Measurements from ENCODE around the gene KCNB1.

- TF ChIP-seq POLR2AphosphoS5 (IDR thresholded peaks at IDR 0.05) (no peak), POLR2A (IDR thresholded peaks at IDR 0.05) (no peak), CTCF (IDR thresholded peaks at IDR 0.05) (no peak)
These were observed 45.4 kb downstream of the KCNB1 start for GRCh38 chr20:49437057-49437456.

All from breast epithelium (tissue), 3 donors.